T-helper 2 cell treated with Interferon-gamma antibody and Interleukin-4, amounts not matched to agents 5 μg/mL and 100 μg/mL, for 36 hours (primary cell): Measurements from ENCODE around the gene CFAP45.
"Not testable (repeated sequence)": the region's sequence is repeated elsewhere in the genome, so short reads cannot be mapped to it uniquely, and the experiment has no call there.

Source experiments
- DNase-seq: peaks from one replicate; pipeline ENCODE4 v3.0.0; 2021; ENCODE audit warnings: low spot score
- H3K27ac Mint-ChIP-seq: one replicate; pipeline ENCODE4 v1.8.0; 2021; ENCODE audit warnings: mild to moderate bottlenecking, mixed read lengths
- H3K27me3 Mint-ChIP-seq: one replicate; pipeline ENCODE4 v1.8.0; 2021; ENCODE audit warnings: low read depth, mixed read lengths
- H3K36me3 Mint-ChIP-seq: one replicate; pipeline ENCODE4 v1.8.0; 2021; ENCODE audit warnings: low read depth, mixed read lengths
- H3K4me1 Mint-ChIP-seq: one replicate; pipeline ENCODE4 v1.8.0; 2021; ENCODE audit warnings: low read depth, mixed read lengths
- H3K4me3 Mint-ChIP-seq: one replicate; pipeline ENCODE4 v1.8.0; 2022; ENCODE audit warnings: mild to moderate bottlenecking, moderate library complexity, mixed read lengths
- H3K9me3 Mint-ChIP-seq: one replicate; pipeline ENCODE4 v1.8.0; 2021; ENCODE audit warnings: mixed read lengths

The CFAP45 gene

GRCh38 chr1:159913451-159914192, 13.7 kb upstream of the CFAP45 start:
- H3K9me3 Mint-ChIP-seq = no peaks in the 10 kb centered on the region
- no peaks in the 10 kb centered on the region for H3K27me3 Mint-ChIP-seq
- peaks cover 63% of the 10 kb centered on the region for H3K4me1 Mint-ChIP-seq
- no peak for DNase-seq
- peak overlapping the region; percentile 39 for H3K27ac Mint-ChIP-seq
- no peak overlapping the region for H3K4me3 Mint-ChIP-seq
- peaks cover 41% of the 10 kb centered on the region for H3K36me3 Mint-ChIP-seq

- Mint-ChIP-seq H3K4me3 (peak overlapping the region; percentile 82), H3K9me3 (no peaks in the 10 kb centered on the region), H3K27ac (peak overlapping the region; percentile 97), H3K27me3 (no peaks in the 10 kb centered on the region), H3K36me3 (peaks cover 28% of the 10 kb centered on the region), H3K4me1 (peaks cover 56% of the 10 kb centered on the region)
- DNase-seq = no peak
These were observed 11.5 kb upstream of the CFAP45 start for GRCh38 chr1:159911326-159912070.

- H3K9me3 Mint-ChIP-seq = peaks cover 6% of the 10 kb centered on the region
- peak overlapping the region; percentile 65 for H3K27ac Mint-ChIP-seq
- no peak for DNase-seq
- no peak overlapping the region for H3K4me3 Mint-ChIP-seq
- peaks cover 41% of the 10 kb centered on the region for H3K4me1 Mint-ChIP-seq
- no peaks in the 10 kb centered on the region for H3K27me3 Mint-ChIP-seq
- peaks cover 12% of the 10 kb centered on the region for H3K36me3 Mint-ChIP-seq
These were observed 8.3 kb upstream of the CFAP45 start for GRCh38 chr1:159908031-159908940.

- DNase-seq = no peak
- H3K27ac Mint-ChIP-seq = no peak overlapping the region
- H3K4me3 Mint-ChIP-seq = no peak overlapping the region
- H3K4me1 Mint-ChIP-seq = peaks cover 33% of the 10 kb centered on the region
- peaks cover 9% of the 10 kb centered on the region for H3K36me3 Mint-ChIP-seq
- H3K9me3 Mint-ChIP-seq = peaks cover 6% of the 10 kb centered on the region
- no peaks in the 10 kb centered on the region for H3K27me3 Mint-ChIP-seq
These were observed 7.0 kb upstream of the CFAP45 start for GRCh38 chr1:159906960-159907359.

GRCh38 chr1:159904036-159904435, 4.1 kb upstream of the CFAP45 start:
- not testable (repeated sequence) for H3K4me3 Mint-ChIP-seq, H3K9me3 Mint-ChIP-seq, H3K27me3 Mint-ChIP-seq, H3K36me3 Mint-ChIP-seq, H3K27ac Mint-ChIP-seq, DNase-seq
- peaks cover 12% of the 10 kb centered on the region for H3K4me1 Mint-ChIP-seq

GRCh38 chr1:159902541-159902940, 2.6 kb upstream of the CFAP45 start:
- peaks cover 3% of the 10 kb centered on the region for H3K36me3 Mint-ChIP-seq
- H3K4me1 Mint-ChIP-seq = peaks cover 7% of the 10 kb centered on the region
- H3K27ac Mint-ChIP-seq = no peak overlapping the region
- no peak overlapping the region for H3K4me3 Mint-ChIP-seq
- no peak for DNase-seq
- peaks cover 6% of the 10 kb centered on the region for H3K9me3 Mint-ChIP-seq
- H3K27me3 Mint-ChIP-seq = peaks cover 2% of the 10 kb centered on the region

GRCh38 chr1:159900755-159901360, 893 bp upstream of the CFAP45 start:
- Mint-ChIP-seq H3K27me3 (peaks cover 7% of the 10 kb centered on the region), H3K4me1 (peaks cover 6% of the 10 kb centered on the region), H3K4me3 (no peak overlapping the region), H3K36me3 (peaks cover 3% of the 10 kb centered on the region), H3K27ac (no peak overlapping the region), H3K9me3 (peaks cover 6% of the 10 kb centered on the region)
- no peak for DNase-seq

- not testable (repeated sequence) for H3K4me3 Mint-ChIP-seq, H3K9me3 Mint-ChIP-seq, H3K4me1 Mint-ChIP-seq, DNase-seq, H3K36me3 Mint-ChIP-seq
- Mint-ChIP-seq H3K27ac (peak overlapping the region; percentile 13), H3K27me3 (peaks cover 17% of the 10 kb centered on the region)
These were observed 331 bp downstream of the CFAP45 start for GRCh38 chr1:159899634-159900033.

GRCh38 chr1:159898527-159898926, 1.4 kb downstream of the CFAP45 start:
- Mint-ChIP-seq H3K9me3 (peaks cover under 1% of the 10 kb centered on the region), H3K36me3 (peaks cover 2% of the 10 kb centered on the region), H3K4me3 (no peak overlapping the region), H3K27me3 (peaks cover 19% of the 10 kb centered on the region), H3K27ac (no peak overlapping the region), H3K4me1 (peaks cover 6% of the 10 kb centered on the region)
- DNase-seq = no peak

- H3K9me3 Mint-ChIP-seq = no peaks in the 10 kb centered on the region
- H3K4me3 Mint-ChIP-seq = no peak overlapping the region
- H3K27me3 Mint-ChIP-seq = peaks cover 23% of the 10 kb centered on the region
- no peak for DNase-seq
- no peak overlapping the region for H3K27ac Mint-ChIP-seq
- H3K4me1 Mint-ChIP-seq = peaks cover 5% of the 10 kb centered on the region
- no peaks in the 10 kb centered on the region for H3K36me3 Mint-ChIP-seq
These were observed 2.0 kb downstream of the CFAP45 start for GRCh38 chr1:159897962-159898361.

- H3K4me3 Mint-ChIP-seq = no peak overlapping the region
These were observed 3.4 kb downstream of the CFAP45 start for GRCh38 chr1:159896546-159896930.

GRCh38 chr1:159895836-159896545, 4.0 kb downstream of the CFAP45 start:
- no peak for DNase-seq
- Mint-ChIP-seq H3K27me3 (peaks cover 23% of the 10 kb centered on the region), H3K36me3 (no peaks in the 10 kb centered on the region), H3K4me3 (no peak overlapping the region), H3K27ac (no peak overlapping the region), H3K4me1 (peaks cover 6% of the 10 kb centered on the region), H3K9me3 (no peaks in the 10 kb centered on the region)

More at GRCh38 chr1:159896546-159896930, 3.4 kb downstream of the CFAP45 start:
- Mint-ChIP-seq H3K27ac (no peak overlapping the region), H3K36me3 (no peaks in the 10 kb centered on the region), H3K27me3 (peaks cover 23% of the 10 kb centered on the region), H3K9me3 (no peaks in the 10 kb centered on the region), H3K4me1 (peaks cover 6% of the 10 kb centered on the region)
- no peak for DNase-seq

- Mint-ChIP-seq H3K4me1 (peaks cover 3% of the 10 kb centered on the region), H3K4me3 (no peak overlapping the region), H3K27me3 (peaks cover 23% of the 10 kb centered on the region), H3K27ac (no peak overlapping the region), H3K36me3 (no peaks in the 10 kb centered on the region), H3K9me3 (no peaks in the 10 kb centered on the region)
- DNase-seq = no peak
These were observed 4.7 kb downstream of the CFAP45 start for GRCh38 chr1:159895286-159895685.
